Muscle layer of duodenum (tissue), 2 donors: Measurements from ENCODE around the gene RNPS1.

Source experiments
- H3K27ac ChIP-seq: one replicate; pipeline ENCODE4 v1.7.0; 2013; ENCODE audit warnings: mild to moderate bottlenecking, low read length
- H3K27me3 ChIP-seq: one replicate; pipeline ENCODE4 v1.7.0; 2013; ENCODE audit warnings: low read depth, mild to moderate bottlenecking, control low read depth, low read length
- H3K36me3 ChIP-seq, 2 donors: one replicate each; pipeline ENCODE4 v1.7.0; 2013; ENCODE audit warnings: low read length in 2 of 2, control low read depth in 1 of 2, mild to moderate bottlenecking in 1 of 2; ENCODE audit not compliant: insufficient read depth in 2 of 2, control insufficient read depth in 1 of 2
- H3K4me1 ChIP-seq, 2 donors: one replicate each; pipeline ENCODE4 v1.7.0; 2013; ENCODE audit warnings: low read length in 2 of 2, mild to moderate bottlenecking in 2 of 2, control low read depth in 1 of 2, moderate library complexity in 1 of 2; ENCODE audit not compliant: insufficient read depth in 2 of 2, control insufficient read depth in 1 of 2
- H3K4me3 ChIP-seq, 2 donors: one replicate each; pipeline ENCODE4 v1.7.0; 2013; ENCODE audit warnings: low read length in 2 of 2, low read depth in 1 of 2, mild to moderate bottlenecking in 1 of 2
- H3K9me3 ChIP-seq, 2 donors: one replicate each; pipeline ENCODE4 v1.7.0; 2013; ENCODE audit warnings: low read length in 2 of 2, control low read depth in 1 of 2, mild to moderate bottlenecking in 1 of 2; ENCODE audit not compliant: control insufficient read depth in 1 of 2
- donor health status: healthy.

RNPS1 gene

GRCh38 chr16:2267913-2268666 is at the start of gene RNPS1:
TSS of gene RNPS1 (minus strand) at chr16:2268126. CDS start at chr16:2264643, 3,483 bp downstream.
- Histone ChIP-seq H3K9me3 (no peaks in the 10 kb centered on the region), H3K4me1 (peaks cover 9 to 31% of the 10 kb centered on the region in 2 donors), H3K36me3 (peaks cover 9% of the 10 kb centered on the region in 2 donors), H3K4me3 (peak within 1 kb of the TSS; percentile 61 to 95), H3K27ac (peak within 1 kb of the TSS; percentile 96), H3K27me3 (no peaks in the 10 kb centered on the region)

- Histone ChIP-seq H3K36me3 (peaks cover 0 to 33% of the 10 kb centered on the region in 2 donors), H3K4me3 (no peak overlapping the region), H3K9me3 (no peaks in the 10 kb centered on the region), H3K27me3 (no peaks in the 10 kb centered on the region), H3K4me1 (no peaks in the 10 kb centered on the region), H3K27ac (no peak overlapping the region)
Measured at GRCh38 chr16:2317231-2318020, 49.5 kb upstream of the RNPS1 start.

GRCh38 chr16:2308089-2308962 is 40.4 kb upstream of the RNPS1 start:
- Histone ChIP-seq H3K4me1 (no peaks in the 10 kb centered on the region), H3K27me3 (no peaks in the 10 kb centered on the region), H3K36me3 (peaks cover 0 to 27% of the 10 kb centered on the region in 2 donors), H3K9me3 (no peaks in the 10 kb centered on the region), H3K27ac (no peak overlapping the region), H3K4me3 (no peak overlapping the region)

GRCh38 chr16:2299915-2300192 is 31.9 kb upstream of the RNPS1 start:
- no peaks in the 10 kb centered on the region for H3K4me1 ChIP-seq
- H3K27me3 ChIP-seq: no peaks in the 10 kb centered on the region
- peaks cover 6 to 43% of the 10 kb centered on the region in 2 donors for H3K36me3 ChIP-seq
- no peak overlapping the region for H3K4me3 ChIP-seq
- H3K27ac ChIP-seq: no peak overlapping the region
- no peaks in the 10 kb centered on the region for H3K9me3 ChIP-seq

GRCh38 chr16:2299121-2299914 is 31.4 kb upstream of the RNPS1 start:
- H3K4me3 ChIP-seq: no peak overlapping the region
- H3K36me3 ChIP-seq: peaks cover 6 to 43% of the 10 kb centered on the region in 2 donors
- no peak overlapping the region for H3K27ac ChIP-seq
- no peaks in the 10 kb centered on the region for H3K9me3 ChIP-seq
- no peaks in the 10 kb centered on the region for H3K27me3 ChIP-seq
- no peaks in the 10 kb centered on the region for H3K4me1 ChIP-seq

- Histone ChIP-seq H3K4me1 (no peaks in the 10 kb centered on the region), H3K9me3 (no peaks in the 10 kb centered on the region), H3K27me3 (no peaks in the 10 kb centered on the region), H3K4me3 (no peak overlapping the region), H3K36me3 (peaks cover 6 to 39% of the 10 kb centered on the region in 2 donors), H3K27ac (no peak overlapping the region)
Measured at GRCh38 chr16:2298621-2299020, 30.7 kb upstream of the RNPS1 start.

GRCh38 chr16:2297506-2297860 is 29.6 kb upstream of the RNPS1 start:
- no peaks in the 10 kb centered on the region for H3K9me3 ChIP-seq
- no peaks in the 10 kb centered on the region for H3K27me3 ChIP-seq
- no peak overlapping the region for H3K27ac ChIP-seq
- H3K36me3 ChIP-seq: peaks cover 6 to 41% of the 10 kb centered on the region in 2 donors
- H3K4me1 ChIP-seq: no peaks in the 10 kb centered on the region
- no peak overlapping the region for H3K4me3 ChIP-seq

GRCh38 chr16:2296661-2297505 is 29.0 kb upstream of the RNPS1 start:
- H3K36me3 ChIP-seq: peaks cover 6 to 46% of the 10 kb centered on the region in 2 donors

GRCh38 chr16:2295056-2295798 is 27.3 kb upstream of the RNPS1 start:
- Histone ChIP-seq H3K27me3 (no peaks in the 10 kb centered on the region), H3K27ac (no peak overlapping the region), H3K36me3 (peaks cover 6 to 51% of the 10 kb centered on the region in 2 donors), H3K4me3 (no peak overlapping the region), H3K9me3 (no peaks in the 10 kb centered on the region), H3K4me1 (no peaks in the 10 kb centered on the region)

More at GRCh38 chr16:2296661-2297505, 29.0 kb upstream of the RNPS1 start:
- no peaks in the 10 kb centered on the region for H3K9me3 ChIP-seq
- H3K4me3 ChIP-seq: no peak overlapping the region
- no peaks in the 10 kb centered on the region for H3K4me1 ChIP-seq
- no peaks in the 10 kb centered on the region for H3K27me3 ChIP-seq
- H3K27ac ChIP-seq: no peak overlapping the region
